HepG2 (cell line): ENCODE data around the gene ATP6V0D1. TPM values are rescaled to one million over a fixed set of nuclear protein-coding genes. Genes with fewer than 3 reads are reported as not detected.

Source experiments
- ATAC-seq: fragments of 200-7000 bp; cut with Tn5 transposase; 3 replicates; pipeline ENCODE4 v1.9.1; 2020; ENCODE audit warnings: mild to moderate bottlenecking, moderate library complexity
- BruUV-seq: library from RNA; stranded (reverse); fragments of 400-500 nt; replicated peaks from 2 replicates; lab custom pipeline; 2021; lab: Mats Ljungman, UMichigan
- CTCF ChIA-PET: fragments of 300-600 bp; formaldehyde crosslinking; extraction: SDS; loops from one replicate; lab custom pipeline; 2021; ENCODE audit warnings: low total read pairs, inconsistent platforms, low intra/inter-chr PET ratio; lab: Yijun Ruan, JAX
- POLR2A ChIA-PET: fragments of 350-600 bp; sonication (Branson Sonifier 250); formaldehyde crosslinking; loops from one replicate; lab custom pipeline; 2020; ENCODE audit warnings: antibody characterized with exemption, inconsistent platforms; lab: Yijun Ruan, JAX
- DNase-seq: peaks from one replicate; pipeline ENCODE4 v3.0.0-alpha.2; 2015; ENCODE audit warnings: low spot score
- FAIRE-seq: peaks from 3 replicates; lab custom pipeline; 2011; peaks lifted over from hg19 to GRCh38; lab: Jason Lieb, UNC
- H2AFZ ChIP-seq: one replicate; pipeline ENCODE4 v1.6.1; 2011; ENCODE audit warnings: low read length, inconsistent platforms
- H3K27ac ChIP-seq: fragments of 300-600 bp; 3 replicates; pipeline ENCODE4 v1.8.0; 2011; ENCODE audit warnings: mixed run types, mild to moderate bottlenecking, mixed read lengths, low read length, inconsistent platforms; ENCODE audit not compliant: insufficient read depth; ENCODE audit errors: extremely low read length
- H3K27me3 ChIP-seq, 2 experiments: fragments of 200-600 bp in 1 of 2; 2 replicates in 1 of 2; 3 replicates in 1 of 2; pipeline versions ENCODE4 v1.6.0 to v1.8.0; 2011; ENCODE audit warnings: low read length in 2 of 2, mild to moderate bottlenecking in 2 of 2, moderate library complexity in 2 of 2, inconsistent platforms in 1 of 2; ENCODE audit not compliant: insufficient read depth in 2 of 2, control insufficient read depth in 1 of 2
- H3K36me3 ChIP-seq, 2 experiments: fragments of 200-600 bp in 1 of 2; replicated peaks in 1 of 2; 2 replicates in 1 of 2; 3 replicates in 1 of 2; pipeline versions ENCODE4 v1.5.1 to v1.8.0; 2011; ENCODE audit warnings: low read length in 2 of 2, inconsistent platforms in 1 of 2; ENCODE audit not compliant: insufficient read depth in 2 of 2, control insufficient read depth in 1 of 2
- H3K4me1 ChIP-seq: 2 replicates; pipeline ENCODE4 v1.5.1; 2012; ENCODE audit warnings: low read length, inconsistent platforms; ENCODE audit not compliant: insufficient read depth
- H3K4me2 ChIP-seq: 2 replicates; pipeline ENCODE4 v1.6.0; 2011; ENCODE audit warnings: low read depth, low read length, inconsistent platforms
- H3K4me3 ChIP-seq, 3 experiments: fragments of 200-600 bp in 1 of 3; sonication (generic), shearing (Covaris generic) in 1 of 3; replicated peaks in 1 of 3; 2 replicates each; pipeline ENCODE4 v1.5.1; 2011 to 2016; ENCODE audit warnings: low read length in 3 of 3, inconsistent platforms in 2 of 3, low read depth in 2 of 3, mild to moderate bottlenecking in 2 of 3, control low read depth in 1 of 3, mixed read lengths in 1 of 3; ENCODE audit not compliant: insufficient read depth in 1 of 3
- H3K79me2 ChIP-seq: one replicate; pipeline ENCODE4 v1.6.1; 2011; ENCODE audit warnings: low read length, inconsistent platforms; ENCODE audit not compliant: insufficient read depth
- H3K9ac ChIP-seq: 2 replicates; pipeline ENCODE4 v1.6.0; 2011; ENCODE audit warnings: mild to moderate bottlenecking, low read depth, low read length, inconsistent platforms; ENCODE audit not compliant: insufficient read depth
- H3K9me3 ChIP-seq: 2 replicates; pipeline ENCODE4 v1.5.1; 2012; ENCODE audit warnings: mild to moderate bottlenecking, low read length
- H4K20me1 ChIP-seq: 2 replicates; pipeline ENCODE4 v1.6.0; 2011; ENCODE audit warnings: inconsistent platforms, mild to moderate bottlenecking, low read length, moderate library complexity; ENCODE audit not compliant: insufficient read depth
- ELF3 ChIP-seq: IDR thresholded peaks from 2 replicates; pipeline ENCODE4 v1.6.1; 2016; ENCODE audit warnings: missing genetic modification reagents, missing compliant biosample characterization
- JARID2 ChIP-seq: sonication (generic); formaldehyde crosslinking; IDR thresholded peaks from 2 replicates; pipeline ENCODE4 v1.8.1; 2023; ENCODE audit warnings: missing genetic modification reagents, inconsistent platforms; ENCODE audit not compliant: insufficient replicate concordance
- KLF12 ChIP-seq: sonication (generic); formaldehyde crosslinking; IDR thresholded peaks from 2 replicates; pipeline ENCODE4 v1.4.0; 2020; ENCODE audit warnings: missing genetic modification reagents, borderline replicate concordance
- MED1 ChIP-seq: sonication (generic); formaldehyde crosslinking; IDR thresholded peaks from 2 replicates; pipeline ENCODE4 v1.4.0; 2020; ENCODE audit warnings: missing genetic modification reagents
- RFXANK ChIP-seq: IDR thresholded peaks from 2 replicates; pipeline ENCODE4 v1.6.1; 2016
- SRSF4 ChIP-seq: fragments of 200-400 bp; formaldehyde crosslinking; IDR thresholded peaks from one replicate; pipeline ENCODE4 v1.6.1; 2018; ENCODE audit warnings: mild to moderate bottlenecking, low read depth, low read length, moderate library complexity; ENCODE audit not compliant: poor library complexity, severe bottlenecking
- TCF12 ChIP-seq, 2 experiments: fragments of 450-650 bp in 1 of 2; sonication (generic) in 1 of 2; formaldehyde crosslinking in 1 of 2; IDR thresholded peaks; 2 replicates each; pipeline versions ENCODE4 v1.6.1 to v1.8.0; 2017 to 2022; ENCODE audit warnings: antibody characterized with exemption in 1 of 2, mild to moderate bottlenecking in 1 of 2, missing genetic modification reagents in 1 of 2, moderate library complexity in 1 of 2
- ZC3H4 ChIP-seq: sonication (generic); formaldehyde crosslinking; IDR thresholded peaks from 2 replicates; pipeline ENCODE4 v1.4.0; 2020; ENCODE audit warnings: missing genetic modification reagents, borderline replicate concordance
- ZNF121 ChIP-seq: sonication (generic); formaldehyde crosslinking; IDR thresholded peaks from 2 replicates; pipeline ENCODE4 v1.5.0; 2020; ENCODE audit warnings: mild to moderate bottlenecking, missing genetic modification reagents
- ZNF350 ChIP-seq: sonication (generic); formaldehyde crosslinking; IDR thresholded peaks from 2 replicates; pipeline ENCODE4 v1.4.0; 2020; ENCODE audit warnings: mild to moderate bottlenecking, low read depth, missing genetic modification reagents, borderline replicate concordance
- WGBS: methylation state at CpG from one replicate; pipeline ENCODE4 v1.1.6; 2017; ENCODE audit warnings: low lambda C conversion rate; 5-methylcytosine and 5-hydroxymethylcytosine counted together
- in situ Hi-C: cut with HindIII; loops from 2 replicates; pipeline ENCODE4 v1.10.0; 2017; ENCODE audit warnings: low pct_unique_long_range_greater_than_20kb; ENCODE audit not compliant: extremely low pct_ligation_motif_present
- intact Hi-C: fragments of 100-400 bp; cut with micrococcal nuclease; formaldehyde crosslinking; loops from one replicate; pipeline ENCODE4 v1.10.0; 2022; ENCODE audit not compliant: unreplicated experiment
- polyA plus RNA-seq, 8 experiments: library from polyadenylated mRNA; depleted of rRNA in 3 of 8; stranded (reverse) in 7 of 8; unstranded in 1 of 8; fragments of >200 nt; fragmentation: Illumina TruSeq in 4 of 8; extraction: Trizol in 4 of 8; gene quantifications; 2 replicates each; pipeline versions ENCODE4 v1.2.1 to v1.2.3, GENCODE V29; 2011 to 2016; ENCODE audit warnings: low read depth in 4 of 8, missing spikeins in 1 of 8, mixed read lengths in 1 of 8; ENCODE audit not compliant: insufficient read depth in 1 of 8
- total RNA-seq, 5 experiments: library from RNA; depleted of rRNA; stranded (reverse); fragments of >200 nt; fragmentation: Illumina TruSeq; extraction: Trizol; gene quantifications; 2 replicates each; pipeline ENCODE4 v1.2.3, GENCODE V29; 2016; ENCODE audit warnings: low read depth in 1 of 5
- TF ChIP-seq, protein P1 (sequence below): sonication (generic); formaldehyde crosslinking; conservative IDR thresholded peaks from 2 replicates; pipeline ENCODE4 v1.8.0; 2022; ENCODE audit warnings: missing genetic modification reagents
- TF ChIP-seq, protein P2 (sequence below), 2 experiments: sonication (generic) in 1 of 2; formaldehyde crosslinking in 1 of 2; IDR thresholded peaks; 2 replicates each; pipeline versions ENCODE4 v1.4.0 to v1.6.1; 2016 to 2020; ENCODE audit warnings: borderline replicate concordance in 1 of 2, low read depth in 1 of 2, mild to moderate bottlenecking in 1 of 2, missing genetic modification reagents in 1 of 2
- TF ChIP-seq, protein P3 (sequence below): sonication (generic); formaldehyde crosslinking; IDR thresholded peaks from 2 replicates; pipeline ENCODE4 v1.5.1; 2020; ENCODE audit warnings: missing genetic modification reagents, mild to moderate bottlenecking, borderline replicate concordance

ATP6V0D1 gene
- total and polyA plus RNA-seq, 2 of the 13 experiments (the other 11 are each of a cell fraction or from before 2014, with no cell fraction given), result 51.1 to 61.3 TPM

DNA sequence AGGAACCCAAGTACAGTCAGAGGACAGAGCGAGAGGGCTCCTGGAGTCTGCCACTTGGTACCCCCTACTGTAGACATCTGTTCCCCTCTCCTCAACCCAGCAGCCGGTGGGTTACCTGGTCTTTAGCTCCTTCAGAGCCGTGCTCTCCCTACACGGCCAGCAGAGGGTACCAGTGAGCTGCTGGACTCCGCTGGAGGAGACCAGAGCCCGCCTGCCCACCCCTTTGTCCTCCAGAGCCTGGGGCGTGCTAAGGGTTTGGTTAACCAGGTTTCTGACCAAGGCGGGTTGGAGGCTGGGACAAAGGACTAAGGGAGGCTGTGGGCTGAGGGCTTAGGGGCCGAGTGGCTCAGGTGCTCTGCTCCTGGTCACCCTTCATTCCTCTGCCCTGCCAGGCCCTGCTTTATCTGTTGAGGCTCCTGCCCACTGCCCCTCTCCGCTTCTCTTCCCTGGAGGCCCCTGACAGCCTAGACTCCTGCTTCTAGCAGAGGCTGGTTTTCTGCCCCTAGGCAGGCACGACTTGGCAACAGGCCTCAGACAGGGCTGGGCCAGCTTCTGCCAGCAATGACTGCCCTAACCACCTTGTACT, 52.7 kb downstream of the ATP6V0D1 start:
- H3K36me3 ChIP-seq, result no peaks in the 10 kb centered on the region
- CTCF ChIA-PET, result interaction anchor here (1.0 to 6.5 kb wide), 5 partner anchors 19 to 149 kb away, joined by 3 to 98 read pairs (median 6); partner anchors contain the start of gene PLEKHG4
- H3K27ac ChIP-seq, result peak overlapping the region; percentile 32
- peak overlapping the region in 1 of 3 experiments; percentile 22; a peak in 1 of 6 replicates for H3K4me3 ChIP-seq
- intact Hi-C loops, result loop anchor here (1.0 to 5.0 kb wide), 3 partner anchors 18 to 54 kb away; partner anchors contain the start of genes AGRP and ATP6V0D1
- ATAC-seq (peak; percentile 74), FAIRE-seq (peak; percentile 77), DNase-seq (peak; percentile 81)
- H3K9me3 ChIP-seq, result no peaks in the 10 kb centered on the region
- no peak overlapping the region for H2AFZ ChIP-seq
- H3K27me3 ChIP-seq, result peaks cover 4 to 32% of the 10 kb centered on the region in 2 experiments; a peak in 4 of 5 replicates
- in situ Hi-C loops, result no loop called here
- H3K9ac ChIP-seq, result peak overlapping the region; percentile 76
- H3K4me2 ChIP-seq, result peak overlapping the region; percentile 88
- H3K4me1 ChIP-seq, result peaks cover 52% of the 10 kb centered on the region
- 25% methylated on average over 4 of the region's 11 CpGs for WGBS
- no peaks in the 10 kb centered on the region for H4K20me1 ChIP-seq
- no peaks in the 10 kb centered on the region for H3K79me2 ChIP-seq
- BruUV-seq, result no TSS peak
- POLR2A ChIA-PET, result interaction anchor here (1.2 to 3.1 kb wide), 7 partner anchors 10 to 168 kb away, joined by 3 to 39 read pairs (median 7); partner anchors contain the start of gene ATP6V0D1
- TF ChIP-seq, protein P1, sequence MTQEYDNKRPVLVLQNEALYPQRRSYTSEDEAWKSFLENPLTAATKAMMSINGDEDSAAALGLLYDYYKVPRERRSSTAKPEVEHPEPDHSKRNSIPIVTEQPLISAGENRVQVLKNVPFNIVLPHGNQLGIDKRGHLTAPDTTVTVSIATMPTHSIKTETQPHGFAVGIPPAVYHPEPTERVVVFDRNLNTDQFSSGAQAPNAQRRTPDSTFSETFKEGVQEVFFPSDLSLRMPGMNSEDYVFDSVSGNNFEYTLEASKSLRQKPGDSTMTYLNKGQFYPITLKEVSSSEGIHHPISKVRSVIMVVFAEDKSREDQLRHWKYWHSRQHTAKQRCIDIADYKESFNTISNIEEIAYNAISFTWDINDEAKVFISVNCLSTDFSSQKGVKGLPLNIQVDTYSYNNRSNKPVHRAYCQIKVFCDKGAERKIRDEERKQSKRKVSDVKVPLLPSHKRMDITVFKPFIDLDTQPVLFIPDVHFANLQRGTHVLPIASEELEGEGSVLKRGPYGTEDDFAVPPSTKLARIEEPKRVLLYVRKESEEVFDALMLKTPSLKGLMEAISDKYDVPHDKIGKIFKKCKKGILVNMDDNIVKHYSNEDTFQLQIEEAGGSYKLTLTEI (CRISPR knock-in tag), result no peak
- TF ChIP-seq SRSF4 (no peak), RFXANK (CRISPR knock-in tag) (no peak), ZC3H4 (CRISPR knock-in tag) (no peak), ELF3 (CRISPR knock-in tag) (peak; percentile 56; the same call in 1 of the 2 replicates), KLF12 (CRISPR knock-in tag) (no peak), TCF12 (IDR thresholded peaks at IDR 0.05) (no peak), TCF12 (CRISPR knock-in tag; IDR thresholded peaks at IDR 0.05) (no peak), MED1 (CRISPR knock-in tag) (peak; percentile 29; the same call in 1 of the 2 replicates), JARID2 (CRISPR knock-in tag) (no peak), ZNF121 (CRISPR knock-in tag) (0 out of 2 replicates have a peak, but pooled peaks have one; percentile 7), ZNF350 (CRISPR knock-in tag) (peak; percentile 60; the same call in 1 of the 2 replicates)
- TF ChIP-seq, protein P2, sequence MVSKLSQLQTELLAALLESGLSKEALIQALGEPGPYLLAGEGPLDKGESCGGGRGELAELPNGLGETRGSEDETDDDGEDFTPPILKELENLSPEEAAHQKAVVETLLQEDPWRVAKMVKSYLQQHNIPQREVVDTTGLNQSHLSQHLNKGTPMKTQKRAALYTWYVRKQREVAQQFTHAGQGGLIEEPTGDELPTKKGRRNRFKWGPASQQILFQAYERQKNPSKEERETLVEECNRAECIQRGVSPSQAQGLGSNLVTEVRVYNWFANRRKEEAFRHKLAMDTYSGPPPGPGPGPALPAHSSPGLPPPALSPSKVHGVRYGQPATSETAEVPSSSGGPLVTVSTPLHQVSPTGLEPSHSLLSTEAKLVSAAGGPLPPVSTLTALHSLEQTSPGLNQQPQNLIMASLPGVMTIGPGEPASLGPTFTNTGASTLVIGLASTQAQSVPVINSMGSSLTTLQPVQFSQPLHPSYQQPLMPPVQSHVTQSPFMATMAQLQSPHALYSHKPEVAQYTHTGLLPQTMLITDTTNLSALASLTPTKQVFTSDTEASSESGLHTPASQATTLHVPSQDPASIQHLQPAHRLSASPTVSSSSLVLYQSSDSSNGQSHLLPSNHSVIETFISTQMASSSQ (IDR thresholded peaks at IDR 0.05; ENCODE audit: low read depth), result no peak
- TF ChIP-seq, protein P2 (CRISPR knock-in tag; IDR thresholded peaks at IDR 0.05; ENCODE audit: borderline replicate concordance), result no peak
- TF ChIP-seq, protein P3, sequence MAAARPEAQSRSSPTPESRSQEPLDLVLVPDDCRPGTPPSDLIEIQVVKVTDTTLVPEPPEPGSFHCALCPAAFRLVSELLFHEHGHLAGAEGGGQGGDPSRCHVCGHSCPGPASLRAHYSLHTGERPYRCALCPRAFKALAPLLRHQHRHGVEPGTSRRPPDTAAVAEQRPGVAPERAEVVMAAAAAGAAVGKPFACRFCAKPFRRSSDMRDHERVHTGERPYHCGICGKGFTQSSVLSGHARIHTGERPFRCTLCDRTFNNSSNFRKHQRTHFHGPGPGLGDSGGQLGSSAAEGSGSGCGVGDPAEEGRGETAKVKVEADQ (CRISPR knock-in tag), result 0 out of 2 replicates have a peak, but pooled peaks have one; percentile 29
